GM13977 (cell line): ENCODE results near the gene MAP1LC3A.
"Not testable (repeated sequence)": the region's sequence is repeated elsewhere in the genome, so short reads cannot be mapped to it uniquely, and the experiment has no call there.

Source experiments
- DNase-seq: peaks from one replicate; pipeline ENCODE4 v3.0.0; 2012; ENCODE audit warnings: low spot score
- CTCF ChIP-seq: IDR thresholded peaks from 2 replicates; pipeline ENCODE4 v1.5.1; 2012; ENCODE audit warnings: mild to moderate bottlenecking, control low read depth; ENCODE audit not compliant: insufficient read depth; ENCODE audit errors: extremely low read depth, missing control alignments
- in situ Hi-C: fragments of 300-500 bp; cut with MboI; formaldehyde crosslinking; loops from one replicate; pipeline ENCODE4 v1.12.0; 2022; ENCODE audit warnings: low sequenced_read_pairs, low pct_unique_long_range_greater_than_20kb, mixed read lengths, inconsistent platforms; ENCODE audit not compliant: unreplicated experiment

MAP1LC3A gene

GRCh38 chr20:34514897-34515483, 43.5 kb upstream of the MAP1LC3A start:
- DNase-seq = no peak
- in situ Hi-C loops = loop anchor here (10.0 kb wide), 1 partner anchor 200 kb away; no protein-coding TSS in a partner anchor

GRCh38 chr20:34515484-34516246, 42.9 kb upstream of the MAP1LC3A start:
- DNase-seq = peak; percentile 84
- TF ChIP-seq CTCF = no peak
- in situ Hi-C loops = loop anchor here (10.0 kb wide), 1 partner anchor 201 kb away; no protein-coding TSS in a partner anchor

More at GRCh38 chr20:34514897-34515483, 43.5 kb upstream of the MAP1LC3A start:
- TF ChIP-seq CTCF = no peak

GRCh38 chr20:34516247-34517113, 42.0 kb upstream of the MAP1LC3A start, which contains the start of gene DYNLRB1:
TSS of gene DYNLRB1 (plus strand) at chr20:34516422. CDS start at chr20:34516459, 37 bp downstream.
- TF ChIP-seq CTCF = no peak
- peak; percentile 89 for DNase-seq
- in situ Hi-C loops = loop anchor here (10.0 kb wide), 1 partner anchor 202 kb away; no protein-coding TSS in a partner anchor

GRCh38 chr20:34517114-34517505, 41.4 kb upstream of the MAP1LC3A start:
- DNase-seq = no peak
- in situ Hi-C loops = loop anchor here (10.0 kb wide), 1 partner anchor 202 kb away; no protein-coding TSS in a partner anchor
- no peak for TF ChIP-seq CTCF

- not testable (repeated sequence) for DNase-seq
- in situ Hi-C loops = loop anchor here (10.0 kb wide), 1 partner anchor 204 kb away; no protein-coding TSS in a partner anchor
Observed at GRCh38 chr20:34518863-34519262, 39.7 kb upstream of the MAP1LC3A start.

- DNase-seq = not testable (repeated sequence)
- in situ Hi-C loops = loop anchor here (10.0 kb wide), 1 partner anchor 205 kb away; no protein-coding TSS in a partner anchor
Observed at GRCh38 chr20:34519841-34520240, 38.7 kb upstream of the MAP1LC3A start.
